Sigmoid colon (tissue), 4 donors: ENCODE data around the gene RAB11FIP3.

ENCODE experiments used
- EP300 ChIP-seq, 4 donors: sonication (generic); formaldehyde crosslinking; IDR thresholded peaks; one replicate each; pipeline ENCODE4 v1.6.1; 2017; ENCODE audit warnings: antibody characterized with exemption in 4 of 4
- POLR2A ChIP-seq, 2 donors: fragments of 450-650 bp; IDR thresholded peaks; one replicate each; pipeline ENCODE4 v1.6.1; 2016; ENCODE audit warnings: antibody characterized with exemption in 2 of 2, mild to moderate bottlenecking in 2 of 2, moderate library complexity in 2 of 2
- POLR2AphosphoS5 ChIP-seq, 4 donors: sonication (generic); formaldehyde crosslinking; IDR thresholded peaks; one replicate each; pipeline ENCODE4 v1.6.1; 2017; ENCODE audit warnings: antibody characterized with exemption in 4 of 4
- TF ChIP-seq, protein P1 (sequence below), 4 experiments: fragments of 450-650 bp in 3 of 4; fragments of 200-600 bp in 1 of 4; IDR thresholded peaks; one replicate each; pipeline ENCODE4 v1.5.1; 2016 to 2019; ENCODE audit warnings: antibody characterized with exemption in 4 of 4, mild to moderate bottlenecking in 3 of 4, moderate library complexity in 2 of 4

DNA sequence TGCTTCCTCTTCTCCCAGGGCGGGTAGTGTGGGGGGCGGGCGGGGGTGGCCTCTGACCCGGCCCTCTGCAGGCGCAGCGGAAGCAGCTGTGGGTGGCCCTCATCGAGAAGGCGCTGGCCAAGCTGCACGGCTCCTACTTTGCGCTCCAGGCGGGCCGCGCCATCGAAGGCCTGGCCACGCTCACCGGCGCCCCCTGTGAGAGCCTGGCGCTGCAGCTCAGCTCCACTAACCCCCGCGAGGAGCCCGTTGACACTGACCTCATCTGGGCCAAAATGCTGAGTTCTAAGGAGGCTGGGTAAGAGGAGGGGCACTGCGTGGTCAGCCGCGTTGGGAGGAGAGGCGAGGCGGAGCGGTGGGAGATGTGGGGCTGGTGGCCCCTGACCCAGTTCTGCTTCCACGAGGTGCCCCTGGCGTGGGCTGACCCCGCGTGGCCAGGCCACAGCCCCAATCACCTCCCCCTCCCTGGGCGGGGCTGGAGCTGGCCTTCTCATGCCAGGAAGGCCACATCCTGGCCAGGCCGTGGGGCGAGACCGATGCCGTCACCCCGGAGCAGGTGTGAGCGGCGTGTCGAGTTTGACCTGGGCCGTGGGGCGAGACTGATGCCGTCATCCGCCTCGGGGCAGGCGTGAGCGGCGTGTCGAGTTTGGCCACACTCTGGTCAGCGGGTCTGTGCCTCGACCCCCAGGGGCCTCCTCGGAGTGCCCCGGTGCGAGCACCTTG, 124.3 kb downstream of the RAB11FIP3 start:
- TF ChIP-seq POLR2A (IDR thresholded peaks at IDR 0.05) (no peak), POLR2AphosphoS5 (IDR thresholded peaks at IDR 0.05) (no peak), EP300 (IDR thresholded peaks at IDR 0.05) (no peak)
- TF ChIP-seq, protein P1, sequence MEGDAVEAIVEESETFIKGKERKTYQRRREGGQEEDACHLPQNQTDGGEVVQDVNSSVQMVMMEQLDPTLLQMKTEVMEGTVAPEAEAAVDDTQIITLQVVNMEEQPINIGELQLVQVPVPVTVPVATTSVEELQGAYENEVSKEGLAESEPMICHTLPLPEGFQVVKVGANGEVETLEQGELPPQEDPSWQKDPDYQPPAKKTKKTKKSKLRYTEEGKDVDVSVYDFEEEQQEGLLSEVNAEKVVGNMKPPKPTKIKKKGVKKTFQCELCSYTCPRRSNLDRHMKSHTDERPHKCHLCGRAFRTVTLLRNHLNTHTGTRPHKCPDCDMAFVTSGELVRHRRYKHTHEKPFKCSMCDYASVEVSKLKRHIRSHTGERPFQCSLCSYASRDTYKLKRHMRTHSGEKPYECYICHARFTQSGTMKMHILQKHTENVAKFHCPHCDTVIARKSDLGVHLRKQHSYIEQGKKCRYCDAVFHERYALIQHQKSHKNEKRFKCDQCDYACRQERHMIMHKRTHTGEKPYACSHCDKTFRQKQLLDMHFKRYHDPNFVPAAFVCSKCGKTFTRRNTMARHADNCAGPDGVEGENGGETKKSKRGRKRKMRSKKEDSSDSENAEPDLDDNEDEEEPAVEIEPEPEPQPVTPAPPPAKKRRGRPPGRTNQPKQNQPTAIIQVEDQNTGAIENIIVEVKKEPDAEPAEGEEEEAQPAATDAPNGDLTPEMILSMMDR (IDR thresholded peaks at IDR 0.05), result no peak
